Mucosa of rectum (tissue), 2 donors: Measurements from ENCODE around the gene ZMYND11.

Source experiments
- H3K27ac ChIP-seq, 2 donors: one replicate each; pipeline ENCODE4 v1.7.0; 2013; ENCODE audit warnings: inconsistent platforms in 2 of 2, low read depth in 2 of 2, low read length in 2 of 2
- H3K27me3 ChIP-seq, 2 donors: one replicate each; pipeline ENCODE4 v1.7.0; 2013; ENCODE audit warnings: low read length in 2 of 2; ENCODE audit not compliant: control insufficient read depth in 2 of 2, insufficient read depth in 2 of 2
- H3K36me3 ChIP-seq, 2 donors: one replicate each; pipeline ENCODE4 v1.7.0; 2013; ENCODE audit warnings: low read length in 2 of 2; ENCODE audit not compliant: control insufficient read depth in 2 of 2, insufficient read depth in 2 of 2
- H3K4me1 ChIP-seq, 2 donors: one replicate each; pipeline ENCODE4 v1.7.0; 2013; ENCODE audit warnings: low read length in 2 of 2, mild to moderate bottlenecking in 1 of 2; ENCODE audit not compliant: control insufficient read depth in 2 of 2, insufficient read depth in 2 of 2
- H3K4me3 ChIP-seq, 2 donors: one replicate each; pipeline ENCODE4 v1.7.0; 2013; ENCODE audit warnings: low read length in 2 of 2
- H3K9ac ChIP-seq, 2 donors: one replicate each; pipeline ENCODE4 v1.7.0; 2013; ENCODE audit warnings: low read length in 2 of 2, low read depth in 1 of 2, mild to moderate bottlenecking in 1 of 2
- H3K9me3 ChIP-seq, 2 donors: one replicate each; pipeline ENCODE4 v1.7.0; 2013; ENCODE audit warnings: low read length in 2 of 2; ENCODE audit not compliant: control insufficient read depth in 2 of 2
- donor health status: healthy.
- donor health status: Normal muscosa, but diverticular disease.

The ZMYND11 gene

DNA sequence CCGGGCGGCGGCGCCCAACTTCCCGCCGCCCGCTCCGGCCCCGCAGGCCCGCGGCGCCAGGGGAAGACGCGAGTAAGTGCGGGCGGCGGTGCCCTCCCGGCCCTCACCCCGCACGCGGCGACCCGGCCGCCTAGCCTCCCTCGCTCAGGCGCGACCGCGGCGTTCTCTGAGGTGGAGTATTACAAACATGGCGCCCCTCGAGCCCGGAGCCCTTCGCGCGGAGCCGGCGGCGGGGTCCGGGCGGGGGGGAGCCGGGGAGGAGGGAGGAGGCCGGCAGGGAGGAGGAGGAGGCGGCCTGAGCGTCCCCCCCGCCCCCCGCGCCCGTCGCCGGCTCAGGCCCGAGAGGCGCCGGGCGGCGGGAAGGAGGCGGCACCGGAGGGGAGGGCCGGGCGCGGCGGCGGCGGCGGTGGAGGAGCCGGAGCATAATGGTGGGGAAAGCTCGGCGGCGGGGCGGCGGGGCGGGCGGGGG lies at the start of gene ZMYND11:
Gene ZMYND11, plus strand, starts transcription at position 324 of the 469 bp plus-strand sequence. CDS start 44,558 bp downstream, outside the sequence.
- peak within 1 kb of the TSS; percentile 86 to 98 for H3K4me3 ChIP-seq
- peaks cover 16 to 20% of the 10 kb centered on the region in 2 donors for H3K4me1 ChIP-seq
- peak within 1 kb of the TSS; percentile 92 to 97 for H3K27ac ChIP-seq

DNA sequence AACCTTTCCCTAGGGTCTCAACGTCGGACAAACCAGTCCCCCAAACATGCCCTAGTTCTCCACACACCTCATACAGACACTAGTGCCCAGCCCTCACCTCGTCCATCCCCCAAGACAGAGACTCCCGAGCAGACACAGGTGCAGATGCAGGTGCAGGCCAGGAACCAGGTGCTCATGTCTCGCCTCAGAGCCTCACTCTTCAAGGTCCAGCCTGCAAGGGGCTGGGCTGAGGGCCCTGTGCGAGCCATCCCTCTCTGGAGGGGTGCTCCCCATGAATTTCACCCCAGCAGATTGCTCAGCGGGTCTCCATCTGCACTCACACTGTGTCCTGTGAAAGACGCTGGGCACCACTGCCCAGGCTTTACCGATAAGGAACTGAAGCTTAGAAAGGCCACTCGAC lies 49.2 kb upstream of the ZMYND11 start:
- Histone ChIP-seq H3K9ac (no peak overlapping the region), H3K36me3 (no peaks in the 10 kb centered on the region), H3K27ac (no peak overlapping the region), H3K4me3 (no peak overlapping the region), H3K4me1 (no peaks in the 10 kb centered on the region), H3K27me3 (peaks cover 0 to 3% of the 10 kb centered on the region in 2 donors), H3K9me3 (no peaks in the 10 kb centered on the region)

More for the DNA sequence above, at the start of gene ZMYND11:
- Histone ChIP-seq H3K9me3 (no peaks in the 10 kb centered on the region), H3K36me3 (no peaks in the 10 kb centered on the region), H3K9ac (peak within 1 kb of the TSS; percentile 87 to 99), H3K27me3 (no peaks in the 10 kb centered on the region)

DNA sequence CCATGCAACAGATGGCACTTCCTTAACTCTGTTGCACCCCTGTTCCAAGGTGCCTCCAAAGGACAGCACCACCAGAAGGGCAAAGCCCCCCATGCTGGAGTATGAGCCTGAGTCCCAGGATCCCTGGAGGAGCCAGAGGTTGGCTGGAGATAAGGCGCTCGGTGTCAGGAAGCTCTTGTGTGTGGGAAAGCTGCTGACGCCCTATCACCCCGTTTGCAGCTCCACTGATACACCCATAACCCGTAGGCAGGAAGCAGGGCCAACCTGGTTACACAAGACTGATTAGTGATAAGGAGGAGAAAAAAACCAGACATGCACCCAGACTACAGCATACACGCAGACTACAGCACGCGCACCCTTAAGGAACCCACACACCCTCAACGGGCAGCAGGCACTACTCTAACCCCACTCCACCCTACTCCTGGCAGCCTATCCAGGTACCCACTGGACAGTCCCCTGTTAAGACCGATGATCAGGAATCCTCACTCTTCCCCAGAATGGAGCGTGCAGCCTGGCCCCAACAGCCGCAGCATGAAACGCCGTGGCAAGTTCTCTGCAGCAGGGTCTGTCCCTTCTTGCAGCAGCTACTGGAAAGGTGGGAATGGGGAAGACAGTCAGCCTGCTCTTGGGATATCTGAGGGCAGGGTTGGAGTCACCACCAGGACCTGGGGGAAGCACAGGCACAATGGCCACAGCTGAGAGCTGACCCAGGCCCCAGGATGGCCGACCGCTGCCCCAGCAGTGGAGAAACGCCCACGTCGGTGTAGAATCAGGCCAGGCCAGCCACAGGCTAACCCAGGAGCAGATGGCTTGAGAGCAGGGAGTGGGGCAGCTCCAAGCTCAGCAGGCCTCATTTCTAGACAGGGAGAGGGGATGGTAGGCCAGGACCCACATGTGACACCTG lies 47.8 kb upstream of the ZMYND11 start:
- H3K27ac ChIP-seq: no peak overlapping the region
- H3K9ac ChIP-seq: no peak overlapping the region
- no peaks in the 10 kb centered on the region for H3K4me1 ChIP-seq
- no peaks in the 10 kb centered on the region for H3K36me3 ChIP-seq
- H3K4me3 ChIP-seq: no peak overlapping the region
- no peaks in the 10 kb centered on the region for H3K27me3 ChIP-seq
- no peaks in the 10 kb centered on the region for H3K9me3 ChIP-seq

DNA sequence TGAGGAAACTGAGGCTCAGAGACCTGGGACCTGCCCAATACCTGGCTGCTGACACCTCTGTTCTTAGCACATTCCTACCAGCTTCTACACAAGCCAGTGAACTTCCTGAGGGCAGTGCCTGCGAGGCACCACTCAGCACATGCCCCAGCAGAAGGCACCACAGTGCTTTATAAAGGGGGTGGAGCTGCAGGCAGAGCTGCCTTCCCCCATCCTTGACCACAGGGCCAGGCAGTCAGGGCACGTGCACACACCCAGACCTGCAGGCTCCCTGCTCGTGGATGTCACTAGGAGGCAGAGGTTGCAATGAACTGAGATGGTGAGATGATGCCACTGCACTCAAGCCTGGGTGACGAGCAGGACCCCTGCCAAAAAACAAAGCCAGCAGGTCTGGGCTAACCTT lies 47.0 kb upstream of the ZMYND11 start:
- Histone ChIP-seq H3K4me3 (no peak overlapping the region), H3K4me1 (no peaks in the 10 kb centered on the region), H3K9me3 (no peaks in the 10 kb centered on the region), H3K36me3 (no peaks in the 10 kb centered on the region), H3K9ac (no peak overlapping the region), H3K27me3 (no peaks in the 10 kb centered on the region), H3K27ac (no peak overlapping the region)

DNA sequence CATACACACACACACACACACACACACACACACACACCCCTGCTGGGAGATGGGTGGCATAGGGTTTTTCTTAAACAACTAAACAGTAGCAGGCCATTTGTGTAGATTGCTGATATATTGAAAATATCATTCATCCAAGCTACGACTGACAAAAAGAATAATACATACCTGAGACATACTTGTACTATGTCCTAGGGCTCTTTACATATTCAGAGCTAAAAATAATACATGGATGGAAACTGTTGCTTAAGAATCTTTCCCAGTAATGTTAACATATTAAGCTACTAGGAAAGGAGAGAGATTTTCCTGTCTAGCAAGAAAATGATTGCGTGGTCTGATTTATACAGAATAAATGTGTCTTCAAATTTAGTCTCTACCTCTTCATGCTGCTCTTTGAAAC lies 46.0 kb upstream of the ZMYND11 start:
- H3K4me1 ChIP-seq: no peaks in the 10 kb centered on the region
- no peaks in the 10 kb centered on the region for H3K27me3 ChIP-seq

DNA sequence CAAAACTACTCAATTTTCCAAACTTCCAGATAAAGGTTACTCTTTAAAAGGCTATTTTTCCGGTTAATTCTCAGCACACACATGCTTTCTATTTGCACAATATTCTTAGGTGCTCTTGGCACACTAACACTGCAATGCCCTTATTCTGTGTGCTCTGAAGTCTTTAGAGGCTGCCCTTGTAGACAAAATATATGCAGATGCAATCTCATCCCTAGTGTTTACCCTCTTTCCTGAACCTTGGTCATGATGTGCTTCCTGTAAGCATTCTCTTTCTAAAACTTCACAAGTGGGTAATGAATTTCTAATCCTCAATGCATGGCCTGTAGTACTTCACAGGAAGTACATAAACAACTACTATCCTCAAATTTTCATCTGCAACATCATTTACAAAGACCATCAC lies 45.1 kb upstream of the ZMYND11 start:
- H3K27ac ChIP-seq: no peak overlapping the region
- no peak overlapping the region for H3K9ac ChIP-seq
- no peak overlapping the region for H3K4me3 ChIP-seq
- H3K4me1 ChIP-seq: no peaks in the 10 kb centered on the region
- H3K36me3 ChIP-seq: no peaks in the 10 kb centered on the region
- peaks cover 0 to 3% of the 10 kb centered on the region in 2 donors for H3K9me3 ChIP-seq
- no peaks in the 10 kb centered on the region for H3K27me3 ChIP-seq

More for the DNA sequence above, 46.0 kb upstream of the ZMYND11 start:
- Histone ChIP-seq H3K27ac (no peak overlapping the region), H3K4me3 (no peak overlapping the region), H3K36me3 (no peaks in the 10 kb centered on the region), H3K9me3 (no peaks in the 10 kb centered on the region), H3K9ac (no peak overlapping the region)

DNA sequence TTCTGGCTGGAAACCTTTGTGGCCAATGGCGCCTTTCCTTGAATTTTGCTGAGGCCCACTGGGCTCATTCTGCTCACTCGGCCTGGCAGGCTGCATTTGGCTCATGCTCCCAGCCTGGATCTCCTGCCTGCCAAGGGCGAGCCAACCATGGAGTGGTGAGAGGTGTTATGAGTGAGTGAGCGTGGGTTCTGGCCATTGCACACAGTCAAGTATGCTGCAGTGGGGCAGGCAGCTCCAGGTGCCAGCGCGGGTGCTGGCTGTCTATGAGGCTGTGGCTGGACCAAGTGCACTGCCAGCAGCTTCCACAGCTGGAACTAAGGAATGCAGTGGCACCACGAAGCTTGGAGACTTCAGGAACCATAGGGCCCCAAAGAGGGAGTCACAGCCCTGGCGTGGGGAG lies 43.9 kb upstream of the ZMYND11 start:
- H3K27ac ChIP-seq: no peak overlapping the region
- no peaks in the 10 kb centered on the region for H3K27me3 ChIP-seq
- no peak overlapping the region for H3K4me3 ChIP-seq
- no peak overlapping the region for H3K9ac ChIP-seq
- H3K9me3 ChIP-seq: peaks cover 2 to 10% of the 10 kb centered on the region in 2 donors
- H3K36me3 ChIP-seq: no peaks in the 10 kb centered on the region
- no peaks in the 10 kb centered on the region for H3K4me1 ChIP-seq

DNA sequence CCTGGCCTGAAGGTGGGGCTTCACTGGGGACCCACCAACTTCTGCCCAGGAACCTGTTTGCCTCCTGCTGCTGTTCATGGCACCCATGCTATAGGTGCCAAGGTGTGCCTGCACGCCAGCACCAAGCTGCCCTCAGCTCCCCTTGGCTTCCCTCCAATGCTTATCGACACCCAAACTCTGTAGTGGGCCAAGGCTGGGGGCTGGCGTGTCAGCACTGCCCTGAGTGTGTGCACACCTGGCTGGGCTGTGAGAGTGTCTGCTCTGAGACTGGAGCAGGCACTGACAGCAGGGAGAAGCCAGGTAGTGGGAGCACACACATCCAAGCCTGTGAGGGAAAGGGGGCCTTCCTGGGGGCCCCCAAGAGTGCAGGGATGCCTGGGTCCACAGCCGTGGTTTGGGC lies 43.1 kb upstream of the ZMYND11 start:
- Histone ChIP-seq H3K9ac (no peak overlapping the region), H3K9me3 (peaks cover 4 to 10% of the 10 kb centered on the region in 2 donors), H3K27ac (no peak overlapping the region), H3K4me1 (no peaks in the 10 kb centered on the region), H3K27me3 (no peaks in the 10 kb centered on the region), H3K4me3 (no peak overlapping the region), H3K36me3 (no peaks in the 10 kb centered on the region)

DNA sequence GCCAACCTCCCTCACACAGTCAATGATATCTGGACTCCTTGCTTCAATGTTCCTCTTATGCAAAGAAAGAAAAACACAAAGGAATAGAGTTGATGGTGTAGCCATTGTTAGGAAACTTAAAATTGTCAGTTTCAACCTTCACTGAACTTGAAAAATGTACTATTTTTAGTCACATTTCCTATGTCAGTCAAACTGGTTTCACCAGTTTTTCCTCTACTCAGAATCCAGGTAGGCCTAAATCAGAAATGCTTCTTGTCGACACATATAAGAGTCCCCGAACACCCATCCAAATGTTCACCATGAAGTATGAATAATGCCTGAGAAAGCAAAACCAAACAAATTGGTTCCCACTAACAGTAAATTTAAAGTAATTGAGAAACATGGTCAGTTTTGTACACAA lies 42.4 kb upstream of the ZMYND11 start:
- H3K9ac ChIP-seq: no peak overlapping the region

DNA sequence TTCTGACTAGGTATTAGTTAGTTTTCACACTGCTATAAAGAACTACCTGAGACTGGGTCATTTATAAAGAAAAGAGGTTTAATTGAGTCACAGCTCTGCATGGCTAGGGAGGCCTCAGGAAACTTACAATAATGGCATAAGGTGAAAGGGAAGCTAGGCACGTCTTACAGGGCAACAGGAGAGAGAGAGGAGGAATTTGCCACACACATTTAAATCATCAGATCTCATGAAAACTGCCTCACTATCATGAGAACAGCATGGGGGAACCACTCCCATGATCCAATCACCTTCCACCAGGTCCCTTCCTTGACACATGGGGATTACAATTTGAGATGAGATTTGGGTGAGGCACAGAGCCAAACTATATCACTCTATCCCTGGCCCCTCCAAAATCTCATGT lies 40.6 kb upstream of the ZMYND11 start:
- no peak overlapping the region for H3K4me3 ChIP-seq
- H3K9ac ChIP-seq: no peak overlapping the region
- no peaks in the 10 kb centered on the region for H3K36me3 ChIP-seq
- no peaks in the 10 kb centered on the region for H3K4me1 ChIP-seq
- no peak overlapping the region for H3K27ac ChIP-seq
- H3K9me3 ChIP-seq: peaks cover 4 to 10% of the 10 kb centered on the region in 2 donors
- no peaks in the 10 kb centered on the region for H3K27me3 ChIP-seq

More for the DNA sequence above, 42.4 kb upstream of the ZMYND11 start:
- Histone ChIP-seq H3K9me3 (peaks cover 4 to 10% of the 10 kb centered on the region in 2 donors), H3K4me3 (no peak overlapping the region), H3K36me3 (no peaks in the 10 kb centered on the region), H3K4me1 (no peaks in the 10 kb centered on the region), H3K27me3 (no peaks in the 10 kb centered on the region), H3K27ac (no peak overlapping the region)
